ENCODE measurements around the gene CFAP300. TPM values are rescaled to one million over a fixed set of nuclear protein-coding genes. Genes with fewer than 3 reads are reported as not detected.
A peak's percentile ranks its signal among the peaks of the same experiment; 100 is the strongest.

CFAP300 gene
- total RNA-seq (2021; fragmentation: NEBNext Ultra II Directional; extraction: Animal tissue kit (Norgen Biotek cat#: 25700)), result 1 to 10 TPM; 2.6 to 4.4 (median 3.3) TPM
- long read RNA-seq, result 0 reads

- Mint-ChIP-seq H3K36me3 (ENCODE audit: low read depth) (no peaks in the 10 kb centered on the region), H3K4me3 (peak within 1 kb of the TSS; percentile 88), H3K27me3 (ENCODE audit: insufficient read depth) (no peaks in the 10 kb centered on the region), H3K27ac (peak within 1 kb of the TSS; percentile 78), H3K9me3 (no peaks in the 10 kb centered on the region), H3K4me1 (ENCODE audit: low read depth) (peaks cover 20% of the 10 kb centered on the region)
- TF ChIP-seq CTCF (IDR thresholded peaks at IDR 0.05), result no peak
- DNase-seq, result peak; percentile 61
These were observed at the start of gene CFAP300 for GRCh38 chr11:102047305-102047924. TSS of gene CFAP300 (plus strand) at chr11:102047437. CDS start at chr11:102047471, 34 bp downstream.

DNA sequence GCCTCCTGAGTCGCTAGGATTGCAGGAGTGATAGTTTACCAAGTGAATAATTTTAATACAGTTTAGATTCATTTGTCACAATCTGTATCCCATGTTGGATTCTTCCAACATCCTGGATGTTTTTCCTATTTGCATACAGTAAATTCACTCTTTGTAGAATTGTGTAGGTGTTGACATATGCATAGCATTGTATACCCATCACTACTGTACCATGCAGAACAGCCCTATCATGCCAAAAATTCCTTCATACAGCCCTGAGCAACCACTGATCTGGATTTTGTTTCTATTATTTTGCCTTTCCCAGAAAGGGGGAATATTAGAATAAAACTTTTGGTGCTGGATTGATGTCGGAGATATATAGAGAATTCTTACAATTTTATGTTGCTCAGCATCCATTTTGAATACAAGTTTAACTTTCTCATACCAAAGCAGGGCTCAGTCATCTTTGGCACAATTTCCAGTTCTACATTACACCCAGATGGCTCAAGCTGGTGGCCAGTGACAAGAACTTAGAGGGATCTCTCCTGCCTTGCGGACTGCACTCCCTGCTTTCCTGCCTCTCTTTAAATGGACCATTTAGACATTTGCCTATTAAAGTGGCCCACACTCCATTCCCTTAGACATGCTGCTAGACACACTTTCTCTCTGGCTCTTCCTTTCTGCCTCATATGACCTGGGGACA is 45.4 kb upstream of the CFAP300 start:
- no peak for TF ChIP-seq CTCF (IDR thresholded peaks at IDR 0.05)
- DNase-seq, result no peak
- Mint-ChIP-seq H3K4me1 (ENCODE audit: low read depth) (no peaks in the 10 kb centered on the region), H3K27ac (no peak overlapping the region), H3K9me3 (no peaks in the 10 kb centered on the region), H3K4me3 (no peak overlapping the region), H3K36me3 (ENCODE audit: low read depth) (no peaks in the 10 kb centered on the region), H3K27me3 (ENCODE audit: insufficient read depth) (peaks cover 2% of the 10 kb centered on the region; the same call in 1 of the 2 replicates)

DNA sequence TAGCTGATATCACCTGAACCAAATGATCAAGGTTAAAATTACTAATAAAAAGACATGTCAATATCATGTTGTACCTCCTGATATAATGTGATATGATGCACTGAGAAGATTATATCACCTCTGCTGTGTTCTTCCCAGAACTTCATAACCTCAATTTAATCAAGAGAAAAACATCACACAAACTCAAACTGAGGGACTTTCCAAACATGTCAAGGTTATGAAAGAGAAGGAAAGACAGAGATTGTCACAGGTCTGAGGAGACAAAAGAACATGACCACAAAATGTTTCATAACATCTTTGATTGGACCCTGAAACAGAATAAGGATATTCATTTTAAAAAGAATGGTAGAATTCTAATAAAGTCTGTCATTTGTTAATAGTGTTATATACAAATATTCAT is 43.0 kb upstream of the CFAP300 start:
- Mint-ChIP-seq H3K36me3 (ENCODE audit: low read depth) (no peaks in the 10 kb centered on the region), H3K4me3 (no peak overlapping the region), H3K4me1 (ENCODE audit: low read depth) (peaks cover 9% of the 10 kb centered on the region), H3K27me3 (ENCODE audit: insufficient read depth) (no peaks in the 10 kb centered on the region), H3K9me3 (no peaks in the 10 kb centered on the region), H3K27ac (no peak overlapping the region)
- no peak for TF ChIP-seq CTCF (IDR thresholded peaks at IDR 0.05)
- no peak for DNase-seq

DNA sequence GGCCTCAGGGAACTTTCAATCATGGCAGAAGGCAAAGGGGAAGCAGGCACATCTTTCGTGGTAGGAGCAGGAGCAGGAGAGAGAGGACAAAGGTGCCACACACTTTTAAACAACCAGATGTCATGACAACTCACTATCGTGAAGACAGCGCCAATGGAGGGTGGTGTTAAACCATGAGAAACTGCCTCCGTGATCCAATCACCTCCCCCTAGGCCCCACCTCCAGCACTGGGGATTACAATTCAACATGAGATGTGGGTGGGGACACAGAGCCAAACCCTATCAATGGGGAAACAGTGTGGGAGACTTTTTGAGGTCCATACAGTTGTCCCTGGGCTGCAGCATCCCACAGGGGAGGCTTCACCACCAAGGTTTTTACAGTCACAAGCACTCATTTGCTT is 41.9 kb upstream of the CFAP300 start:
- H3K36me3 Mint-ChIP-seq (ENCODE audit: low read depth), result no peaks in the 10 kb centered on the region
- H3K4me1 Mint-ChIP-seq (ENCODE audit: low read depth), result peaks cover 17% of the 10 kb centered on the region
- no peaks in the 10 kb centered on the region for H3K9me3 Mint-ChIP-seq
- H3K4me3 Mint-ChIP-seq, result no peak overlapping the region
- no peaks in the 10 kb centered on the region for H3K27me3 Mint-ChIP-seq (ENCODE audit: insufficient read depth)
- no peak for TF ChIP-seq CTCF (IDR thresholded peaks at IDR 0.05)
- no peak overlapping the region for H3K27ac Mint-ChIP-seq
- no peak for DNase-seq

DNA sequence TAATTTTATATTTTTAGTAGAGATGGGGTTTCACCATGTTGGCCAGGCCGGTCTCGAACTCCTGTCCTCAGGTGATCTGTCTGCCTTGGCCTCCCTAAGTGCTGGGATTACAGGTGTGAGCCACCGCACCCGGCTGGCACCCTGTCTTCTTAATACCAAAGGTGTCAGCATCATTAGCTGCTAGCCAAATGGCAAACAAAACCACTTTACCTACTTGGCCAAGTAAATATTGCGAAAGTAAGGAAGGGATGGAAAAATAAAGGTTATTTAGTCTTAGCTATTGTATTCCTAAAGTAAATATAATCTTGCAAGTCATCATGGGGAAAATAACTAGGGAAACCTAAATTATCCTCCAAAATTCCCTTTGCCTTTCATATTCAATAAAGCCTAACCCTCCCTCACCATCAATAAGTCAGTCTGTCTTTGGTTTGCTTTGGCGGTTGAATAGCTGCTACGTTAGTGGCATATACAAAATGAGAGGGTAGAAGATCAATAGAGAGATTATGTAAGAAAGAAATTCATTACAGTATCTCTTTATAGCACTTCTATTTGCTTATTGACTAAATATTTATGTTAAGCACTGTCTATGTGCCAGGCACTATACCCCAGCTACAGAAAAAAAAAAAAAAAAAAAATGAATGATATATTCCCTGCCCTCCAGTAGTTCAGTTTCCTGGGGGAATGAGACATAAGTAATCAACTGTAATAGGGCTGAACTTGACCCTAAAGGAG is 40.2 kb upstream of the CFAP300 start:
- peaks cover 32% of the 10 kb centered on the region for H3K4me1 Mint-ChIP-seq (ENCODE audit: low read depth)
- no peak for DNase-seq
- TF ChIP-seq CTCF (IDR thresholded peaks at IDR 0.05), result no peak
- H3K27me3 Mint-ChIP-seq (ENCODE audit: insufficient read depth), result no peaks in the 10 kb centered on the region
- no peak overlapping the region for H3K4me3 Mint-ChIP-seq
- no peaks in the 10 kb centered on the region for H3K36me3 Mint-ChIP-seq (ENCODE audit: low read depth)
- H3K27ac Mint-ChIP-seq, result no peak overlapping the region
- H3K9me3 Mint-ChIP-seq, result no peaks in the 10 kb centered on the region
